HG02759 (cell line): Measurements from ENCODE around the gene LRRTM4.
A peak's percentile ranks its signal among the peaks of the same experiment; 100 is the strongest.
"Not testable (repeated sequence)": the region's sequence is repeated elsewhere in the genome, so short reads cannot be mapped to it uniquely, and the experiment has no call there.

Experiments used
- ATAC-seq: cut with Tn5 transposase; IDR thresholded peaks from one replicate; pipeline ENCODE4 v1.9.1; 2021; ENCODE audit warnings: mild to moderate bottlenecking, moderate library complexity; ENCODE audit not compliant: unreplicated experiment

The LRRTM4 gene

DNA sequence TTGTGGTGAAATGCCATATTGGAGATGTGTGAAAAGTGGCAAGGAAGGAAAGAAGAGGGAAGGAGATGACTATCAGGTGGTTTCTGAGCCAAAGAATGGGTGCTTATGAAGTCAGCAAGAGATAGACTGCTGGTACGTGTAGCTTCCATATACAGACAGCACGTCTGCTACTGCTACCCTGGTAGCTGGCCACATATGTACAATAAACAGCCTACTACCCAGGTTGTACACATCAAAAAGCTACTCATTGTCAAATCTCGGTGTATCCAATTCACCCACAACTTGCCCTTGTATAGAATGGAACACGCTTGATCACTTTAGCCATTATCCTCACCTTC lies 761.8 kb downstream of the LRRTM4 start:
- no peak for ATAC-seq

DNA sequence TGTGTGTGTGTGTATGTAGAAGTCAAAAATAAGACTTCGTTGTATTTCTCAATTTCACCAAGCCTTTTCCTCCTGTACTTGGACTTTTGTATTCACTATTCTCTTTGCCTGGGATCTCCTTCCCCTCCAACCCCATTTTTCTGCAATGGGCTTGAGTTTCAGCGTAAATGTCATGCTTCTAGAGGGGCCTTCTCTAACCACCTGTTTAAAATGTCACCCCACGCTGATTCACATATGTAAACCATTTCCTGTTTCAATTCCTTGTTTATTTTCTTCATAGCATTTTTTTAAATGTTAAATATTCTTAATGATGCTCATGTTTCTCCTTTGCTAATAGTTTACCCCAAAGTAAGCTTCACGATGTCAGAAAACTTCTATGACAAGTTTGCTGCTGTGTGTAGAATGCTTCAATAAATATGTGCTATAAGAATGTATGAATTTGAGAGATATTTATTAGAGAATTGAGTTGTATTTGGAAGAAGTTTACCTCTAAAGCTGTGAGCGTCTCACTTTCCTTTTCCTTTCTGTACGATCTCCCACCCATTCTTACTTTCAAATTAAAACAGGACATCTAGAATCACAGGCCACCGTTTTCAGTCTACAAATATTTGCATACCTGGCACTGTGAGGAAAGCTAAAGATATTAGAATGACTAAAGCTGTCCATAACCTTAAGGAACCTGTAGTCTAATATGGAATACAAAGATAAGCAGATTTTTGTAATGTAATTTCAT lies 762.4 kb downstream of the LRRTM4 start:
- ATAC-seq = no peak

DNA sequence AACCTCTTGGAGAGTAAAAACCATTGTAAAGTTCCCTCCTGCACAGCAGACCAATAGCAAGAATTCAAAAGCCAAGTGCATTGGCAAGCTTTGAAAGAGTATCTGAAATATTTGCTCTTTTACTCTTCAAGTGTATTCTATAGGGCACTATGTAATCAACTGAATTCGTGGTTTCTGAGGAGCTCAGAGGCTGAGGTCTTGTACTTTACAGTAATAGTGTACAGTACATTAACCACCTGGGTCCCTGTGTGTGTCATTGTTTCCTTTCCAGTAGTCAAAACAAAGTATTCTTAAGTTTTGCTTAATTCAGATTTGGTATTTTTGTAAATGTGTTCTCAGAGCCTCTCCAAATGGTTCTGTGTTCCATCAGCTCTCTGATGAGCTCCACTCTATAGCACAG lies 769.7 kb downstream of the LRRTM4 start:
- no peak for ATAC-seq

DNA sequence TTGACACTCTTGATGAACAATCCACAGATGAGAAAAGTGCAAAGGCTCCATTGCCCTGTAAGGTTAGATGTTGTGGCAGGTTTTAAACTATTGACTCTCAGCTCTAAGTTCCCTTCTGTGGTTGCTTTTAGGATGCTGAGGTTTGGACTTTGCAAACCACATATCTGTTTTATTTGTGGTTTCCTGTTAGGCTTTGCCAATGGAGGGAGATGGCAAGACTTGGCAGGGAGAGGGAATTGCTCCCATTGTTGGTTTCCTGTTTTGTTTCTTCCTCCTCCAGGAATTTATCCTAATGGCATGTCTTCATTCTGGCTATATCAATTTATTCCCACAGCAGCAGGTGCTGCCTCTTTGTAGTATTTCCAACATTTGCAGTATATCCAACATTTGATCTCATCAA lies 772.3 kb downstream of the LRRTM4 start:
- no peak for ATAC-seq

DNA sequence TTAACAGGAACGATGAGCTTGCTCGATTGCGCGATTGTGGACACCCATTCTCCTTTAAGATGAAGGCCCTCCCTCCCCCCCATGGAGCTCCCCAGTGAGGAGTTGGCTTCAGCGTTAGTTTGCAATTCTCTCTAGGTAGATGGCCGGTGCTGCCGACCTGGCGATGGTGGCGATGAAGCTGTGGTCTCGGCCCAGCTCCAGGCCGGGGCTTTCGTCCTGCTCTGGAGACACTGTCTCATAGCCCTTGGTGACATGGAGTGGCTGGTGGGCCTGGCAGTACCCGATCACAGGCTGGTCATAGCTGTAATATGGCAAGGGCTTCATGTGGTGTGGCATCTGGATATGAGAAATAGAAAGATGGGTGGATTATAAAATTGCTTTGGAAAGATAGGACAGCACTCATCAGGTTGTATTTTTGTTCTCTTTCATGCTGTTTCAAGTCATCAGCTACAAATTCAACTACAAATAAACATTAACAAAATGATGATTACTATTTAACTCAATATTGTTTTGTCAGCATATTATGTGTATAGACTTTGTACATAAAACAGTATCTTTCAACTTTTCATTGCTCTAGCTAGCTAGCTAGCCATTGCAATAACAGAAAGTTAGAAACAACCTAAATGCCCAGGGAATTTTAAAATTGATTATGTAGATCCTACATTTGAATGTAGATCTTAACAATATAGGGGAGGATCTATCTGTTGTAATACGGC lies 773.4 kb downstream of the LRRTM4 start:
- no peak for ATAC-seq

DNA sequence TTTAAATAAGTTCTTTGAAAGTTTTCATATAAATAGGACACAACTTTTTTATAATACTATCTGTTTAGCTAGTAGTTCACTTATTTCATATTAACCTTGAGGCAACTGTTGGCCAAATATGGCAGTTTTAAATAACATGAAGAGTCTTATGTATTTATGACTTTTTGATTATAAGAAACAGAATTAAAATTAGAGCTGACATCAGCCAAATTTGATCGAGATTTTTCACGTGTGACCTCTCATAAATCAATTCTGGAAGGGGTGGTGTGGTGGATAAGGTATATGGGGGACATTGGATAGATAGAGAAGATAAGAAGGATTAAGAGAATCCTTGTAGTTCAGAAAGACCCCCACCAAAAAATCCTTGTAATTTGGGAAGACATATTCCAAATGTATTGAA lies 776.6 kb downstream of the LRRTM4 start:
- no peak for ATAC-seq

DNA sequence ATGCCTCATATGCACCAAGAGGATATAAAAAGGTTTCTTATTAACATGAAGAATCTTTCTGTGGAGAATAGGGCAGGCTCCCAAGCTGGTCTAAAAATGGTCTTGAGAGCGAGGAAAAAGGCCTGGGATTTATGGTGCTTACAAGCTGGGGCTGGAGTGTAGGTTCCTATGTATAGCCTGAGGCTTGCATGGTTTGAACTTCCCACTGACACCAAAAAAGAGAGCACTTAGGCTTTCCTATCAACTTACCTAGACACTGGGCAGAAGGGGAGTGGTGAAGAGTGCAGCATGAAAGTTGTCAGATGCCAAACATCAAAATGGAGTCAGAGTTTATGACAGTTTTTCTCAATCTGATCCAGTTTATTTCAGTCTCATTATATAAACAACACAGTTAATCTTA lies 784.6 kb downstream of the LRRTM4 start:
- no peak for ATAC-seq

DNA sequence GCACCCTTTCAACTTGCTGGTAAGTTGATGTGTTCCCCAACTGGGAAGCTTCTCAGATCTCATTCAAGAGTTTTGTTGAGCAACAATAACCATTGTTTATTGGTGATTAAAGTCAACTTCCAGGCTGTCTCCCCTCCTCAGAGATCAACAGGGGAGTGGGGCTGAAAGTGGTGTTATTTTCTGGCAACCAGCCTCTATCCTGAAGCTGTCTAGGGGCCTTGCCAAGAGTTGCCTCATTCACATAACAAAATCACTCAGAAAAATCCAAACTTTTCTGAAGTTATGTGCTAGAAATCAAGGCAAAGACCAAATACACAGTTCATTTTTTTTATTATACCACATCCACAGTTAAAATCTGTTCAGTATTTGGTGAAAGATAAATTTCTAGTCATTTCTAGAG lies 788.4 kb downstream of the LRRTM4 start:
- ATAC-seq = no peak

DNA sequence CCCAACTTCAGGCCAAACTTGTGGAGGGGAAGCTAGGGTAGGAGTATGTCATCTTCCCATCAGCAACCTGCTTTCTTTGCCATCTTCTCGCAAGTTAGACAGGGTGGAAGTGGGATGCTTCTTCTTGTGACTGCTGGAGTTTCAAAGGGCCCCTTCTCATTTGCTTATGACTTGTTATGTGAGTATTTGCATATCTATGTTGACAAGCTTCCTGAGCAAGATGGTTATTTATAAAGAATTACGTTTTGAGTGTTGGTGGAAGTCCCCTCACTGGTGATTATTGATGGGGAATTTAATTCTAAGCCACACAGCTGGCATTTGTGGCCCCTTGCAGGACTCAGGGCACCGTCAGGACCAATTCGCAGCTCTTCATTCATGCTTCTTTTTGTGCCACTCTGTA lies 791.0 kb downstream of the LRRTM4 start:
- peak; percentile 69 for ATAC-seq

DNA sequence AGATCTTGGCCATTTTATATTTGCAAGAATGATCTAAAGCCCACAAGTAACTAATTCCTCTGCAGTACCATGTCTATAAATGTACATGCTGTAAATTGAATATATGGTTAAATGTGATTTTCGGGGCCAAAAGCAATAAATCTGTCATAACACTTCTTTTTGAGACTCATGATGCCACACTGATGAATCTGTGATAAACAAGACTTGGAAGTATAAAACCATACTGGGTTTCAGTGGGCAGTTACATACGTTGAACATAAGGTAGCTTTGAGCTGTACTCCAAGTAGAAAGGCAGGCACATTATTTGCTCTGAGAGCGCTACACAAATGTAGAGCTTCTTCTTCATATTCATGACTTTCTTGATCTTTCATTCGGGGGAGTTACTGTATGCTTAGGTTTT lies 792.2 kb downstream of the LRRTM4 start:
- no peak for ATAC-seq

DNA sequence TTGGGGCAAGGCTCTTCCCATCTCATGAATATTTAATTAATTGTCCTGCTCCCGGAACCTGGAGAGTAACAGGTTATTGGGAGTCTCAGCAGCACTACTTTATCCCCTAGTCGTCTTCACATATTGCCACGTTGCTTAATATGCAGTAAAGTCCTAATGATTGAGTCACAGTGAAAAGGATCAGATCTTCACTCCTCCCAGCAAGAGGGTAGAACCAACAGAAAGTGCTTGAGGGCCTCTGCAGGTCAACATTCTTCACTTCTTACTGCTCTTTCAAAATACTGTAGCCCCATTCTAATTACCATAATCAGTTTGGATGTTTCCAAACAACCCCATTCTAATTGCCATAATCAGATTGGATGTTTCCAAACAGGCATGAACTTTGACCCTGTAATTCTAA lies 801.0 kb downstream of the LRRTM4 start:
- no peak for ATAC-seq

DNA sequence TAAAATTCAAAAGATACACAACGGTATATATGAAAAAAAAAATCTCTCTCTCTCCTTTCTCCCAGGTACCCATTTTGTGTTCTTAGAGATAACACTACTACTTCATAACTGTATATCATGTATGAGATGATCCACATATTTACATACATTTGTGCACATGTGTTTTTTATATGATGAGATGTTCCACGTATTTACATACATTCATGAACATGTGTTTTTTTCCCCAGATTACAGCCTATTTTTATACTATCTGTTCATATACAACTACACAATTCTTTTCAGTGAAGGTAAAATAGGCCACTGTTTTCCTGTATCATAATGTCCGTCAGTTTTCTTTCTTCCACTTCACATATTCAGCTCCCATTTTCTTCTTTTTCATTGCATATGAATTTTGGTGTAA lies 808.9 kb downstream of the LRRTM4 start:
- ATAC-seq = no peak

DNA sequence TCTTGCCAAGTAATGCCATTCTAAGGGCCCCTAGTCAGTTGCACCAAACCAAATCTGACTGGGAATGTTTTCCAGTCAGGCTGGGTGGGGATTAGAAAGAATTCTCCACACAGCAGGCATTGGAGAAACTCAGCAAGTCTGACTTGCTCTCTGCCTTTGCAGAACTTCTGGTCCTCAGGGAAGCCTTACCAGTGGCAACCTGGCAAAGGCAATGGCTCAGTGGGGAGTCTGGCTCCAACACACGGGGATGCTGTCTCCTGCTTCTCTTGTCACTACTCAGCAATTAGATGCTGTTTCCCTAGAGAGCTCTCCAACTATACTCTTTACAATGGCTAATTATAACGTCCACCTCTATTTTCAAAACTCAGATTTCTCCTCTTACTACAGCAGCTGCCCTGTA lies 810.7 kb downstream of the LRRTM4 start:
- no peak for ATAC-seq

DNA sequence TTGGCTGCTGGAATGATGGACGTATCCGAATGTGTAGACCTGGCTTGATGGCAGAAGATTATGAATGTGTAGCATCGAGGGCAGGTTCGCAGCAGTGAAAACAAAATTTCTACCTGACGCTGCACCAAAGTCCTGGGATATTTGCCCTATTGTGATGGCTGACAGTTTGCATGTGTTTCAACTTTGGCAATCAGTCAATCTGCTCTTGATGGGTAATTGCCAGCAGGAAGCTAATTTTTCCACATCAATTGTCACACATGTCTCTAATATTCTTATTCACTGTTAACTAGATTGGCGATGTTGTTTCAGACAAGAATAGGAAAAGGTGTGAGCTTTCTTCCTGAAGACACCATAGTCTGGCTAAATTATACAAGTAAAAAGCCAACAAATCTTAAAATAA lies 821.3 kb downstream of the LRRTM4 start:
- no peak for ATAC-seq

DNA sequence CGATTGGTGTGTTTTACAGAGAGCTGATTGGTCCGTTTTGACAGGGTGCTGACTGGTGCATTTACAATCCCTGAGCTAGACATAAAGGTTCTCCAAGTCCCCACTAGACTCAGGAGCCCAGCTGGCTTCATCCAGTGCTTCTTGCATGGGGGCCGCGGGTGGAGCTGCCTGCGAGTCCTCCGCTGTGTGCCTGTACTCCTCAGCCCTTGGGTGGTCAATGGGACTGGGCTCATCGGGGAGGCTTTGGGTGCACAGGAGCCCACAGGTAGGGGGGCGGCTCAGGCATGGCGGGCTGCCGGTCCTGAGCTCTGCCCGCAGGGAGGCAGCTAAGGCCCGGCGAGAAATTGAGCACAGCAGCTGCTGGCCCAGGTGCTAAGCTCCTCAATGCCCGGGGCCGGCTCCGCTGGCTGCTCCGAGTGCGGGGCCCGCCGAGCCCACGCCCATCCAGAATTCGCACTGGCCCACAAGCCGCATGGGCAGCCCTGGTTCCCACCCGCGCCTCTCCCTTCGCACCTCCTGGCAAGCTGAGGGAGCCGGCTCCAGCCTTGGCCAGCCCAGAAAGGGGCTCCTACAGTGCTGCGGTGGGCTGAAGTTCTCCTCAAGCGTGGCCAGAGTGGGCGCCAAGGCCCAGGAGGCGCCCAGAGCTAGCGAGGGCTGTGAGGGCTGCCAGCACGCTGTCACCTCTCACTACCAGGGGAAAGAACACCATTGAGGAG lies 824.0 kb downstream of the LRRTM4 start:
- not testable (repeated sequence) for ATAC-seq
